ENCODE results near the gene CTDP1. TPM values are rescaled to one million over a fixed set of nuclear protein-coding genes. Genes with fewer than 3 reads are reported as not detected.

The CTDP1 gene
- total and polyA plus RNA-seq, 2 experiments from 2014 or later = 23.3 to 30.2 TPM

DNA sequence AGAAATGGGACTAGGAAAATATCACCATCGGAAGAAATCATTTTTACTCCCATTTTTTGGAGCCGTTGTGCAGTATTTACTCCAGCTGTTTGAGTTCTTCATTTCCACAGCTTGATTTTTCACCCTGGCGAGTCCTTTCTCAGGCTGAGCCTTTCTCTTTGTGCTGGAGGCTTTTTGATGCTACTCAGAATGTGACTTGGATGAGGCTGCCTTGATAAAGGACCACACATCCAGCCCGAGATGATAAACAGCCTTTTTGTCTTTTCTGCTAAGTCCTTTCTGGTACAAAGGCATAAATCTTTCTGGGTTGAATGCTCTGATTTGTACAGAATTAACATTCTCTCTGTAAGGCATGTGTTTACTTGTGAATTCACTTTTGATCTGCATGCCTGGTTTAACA is 17.6 kb upstream of the CTDP1 start:
- TF ChIP-seq CTCF (IDR thresholded peaks at IDR 0.05; ENCODE audit: low read depth, low read length) = no peak
- no peaks in the 10 kb centered on the region for H3K36me3 ChIP-seq
- H3K4me3 ChIP-seq = no peak overlapping the region
- no peaks in the 10 kb centered on the region for H3K9me3 ChIP-seq (ENCODE audit: low read depth)
- H3K27me3 ChIP-seq = no peaks in the 10 kb centered on the region
- H3K4me1 ChIP-seq (ENCODE audit: low read depth) = peaks cover 7% of the 10 kb centered on the region
- no peak overlapping the region for H3K27ac ChIP-seq
- no peak for DNase-seq (ENCODE audit: low read depth in 1 of 2, low spot score in 1 of 2)

DNA sequence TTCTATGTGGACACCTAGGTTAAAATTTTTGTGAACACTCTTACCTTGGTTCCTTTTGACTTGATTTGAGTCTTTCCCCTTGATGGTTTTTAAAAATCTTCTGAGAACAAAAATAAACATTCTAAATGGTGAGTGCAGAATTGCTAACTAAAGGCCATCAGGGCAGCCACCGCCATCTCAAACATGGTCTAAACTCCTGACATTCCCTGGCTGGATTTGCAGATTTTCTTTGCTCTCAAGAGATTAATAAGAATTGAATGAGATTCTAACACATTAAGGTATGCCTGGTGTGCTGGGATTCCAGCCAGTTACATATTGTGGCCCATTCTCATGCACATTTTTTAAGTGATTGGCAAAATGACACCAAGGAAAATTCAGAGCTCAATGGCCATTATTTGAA is 17.2 kb upstream of the CTDP1 start:
- H3K36me3 ChIP-seq = no peaks in the 10 kb centered on the region
- H3K27ac ChIP-seq = no peak overlapping the region
- no peaks in the 10 kb centered on the region for H3K27me3 ChIP-seq
- no peak overlapping the region for H3K4me3 ChIP-seq
- H3K9me3 ChIP-seq (ENCODE audit: low read depth) = no peaks in the 10 kb centered on the region
- TF ChIP-seq CTCF (IDR thresholded peaks at IDR 0.05; ENCODE audit: low read depth, low read length) = no peak
- peaks cover 7% of the 10 kb centered on the region for H3K4me1 ChIP-seq (ENCODE audit: low read depth)
- no peak for DNase-seq (ENCODE audit: low read depth in 1 of 2, low spot score in 1 of 2)

DNA sequence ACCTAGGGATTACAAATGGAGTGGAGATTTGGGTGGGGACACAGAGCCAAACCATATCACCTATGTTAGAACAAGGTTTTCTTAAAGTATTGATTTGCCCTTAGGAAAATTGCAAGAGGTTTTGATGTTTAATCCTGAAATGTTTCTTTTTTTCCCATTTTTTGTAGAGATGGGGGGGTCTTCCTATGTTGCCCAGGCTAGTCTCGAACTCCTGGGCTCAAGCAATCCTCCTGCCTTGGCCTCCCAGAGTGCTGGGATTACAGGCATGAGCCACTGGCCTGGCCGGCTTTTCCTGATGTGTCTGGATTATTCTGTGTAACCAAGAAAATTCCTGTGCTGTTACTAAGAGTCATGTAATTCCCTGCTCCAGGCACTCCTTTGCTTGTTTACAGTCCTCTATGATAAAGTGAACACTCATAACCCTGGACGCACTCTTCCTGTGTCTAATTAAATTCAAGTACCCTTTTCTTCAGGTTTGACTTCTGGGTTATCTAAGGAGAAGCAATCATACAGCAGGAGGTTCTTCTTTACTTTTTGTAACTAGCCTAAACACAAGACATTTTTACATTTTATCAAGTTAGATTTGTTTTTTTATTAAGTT is 15.0 kb upstream of the CTDP1 start:
- no peak for TF ChIP-seq CTCF (IDR thresholded peaks at IDR 0.05; ENCODE audit: low read depth, low read length)
- no peaks in the 10 kb centered on the region for H3K4me1 ChIP-seq (ENCODE audit: low read depth)
- H3K4me3 ChIP-seq = no peak overlapping the region
- no peaks in the 10 kb centered on the region for H3K9me3 ChIP-seq (ENCODE audit: low read depth)
- H3K27ac ChIP-seq = no peak overlapping the region
- H3K27me3 ChIP-seq = no peaks in the 10 kb centered on the region
- no peaks in the 10 kb centered on the region for H3K36me3 ChIP-seq
- peak in 1 of 2 donors; percentile 41 for DNase-seq (ENCODE audit: low read depth in 1 of 2, low spot score in 1 of 2)

DNA sequence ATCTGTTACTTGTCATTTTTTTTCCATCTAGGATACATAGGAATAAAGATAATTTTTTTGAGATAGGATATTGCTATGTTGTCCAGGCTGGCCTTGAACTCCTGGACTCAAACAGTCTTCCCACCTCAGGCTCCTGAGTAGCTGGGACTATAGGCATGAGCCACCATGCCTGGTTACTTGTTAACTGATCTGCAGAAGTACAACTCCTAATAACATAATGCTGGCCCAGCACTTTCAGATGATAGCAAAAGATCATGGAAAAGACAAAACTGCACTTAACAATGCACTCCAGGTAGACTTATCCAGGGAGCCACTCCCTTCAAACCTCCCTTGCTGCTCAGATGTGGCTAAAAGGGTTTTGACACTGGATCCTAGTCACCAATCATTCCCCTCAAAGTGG is 11.4 kb upstream of the CTDP1 start:
- Histone ChIP-seq H3K27ac (no peak overlapping the region), H3K4me1 (ENCODE audit: low read depth) (no peaks in the 10 kb centered on the region), H3K27me3 (no peaks in the 10 kb centered on the region), H3K36me3 (no peaks in the 10 kb centered on the region), H3K9me3 (ENCODE audit: low read depth) (no peaks in the 10 kb centered on the region), H3K4me3 (no peak overlapping the region)
- DNase-seq (ENCODE audit: low read depth in 1 of 2, low spot score in 1 of 2) = no peak
- no peak for TF ChIP-seq CTCF (IDR thresholded peaks at IDR 0.05; ENCODE audit: low read depth, low read length)

DNA sequence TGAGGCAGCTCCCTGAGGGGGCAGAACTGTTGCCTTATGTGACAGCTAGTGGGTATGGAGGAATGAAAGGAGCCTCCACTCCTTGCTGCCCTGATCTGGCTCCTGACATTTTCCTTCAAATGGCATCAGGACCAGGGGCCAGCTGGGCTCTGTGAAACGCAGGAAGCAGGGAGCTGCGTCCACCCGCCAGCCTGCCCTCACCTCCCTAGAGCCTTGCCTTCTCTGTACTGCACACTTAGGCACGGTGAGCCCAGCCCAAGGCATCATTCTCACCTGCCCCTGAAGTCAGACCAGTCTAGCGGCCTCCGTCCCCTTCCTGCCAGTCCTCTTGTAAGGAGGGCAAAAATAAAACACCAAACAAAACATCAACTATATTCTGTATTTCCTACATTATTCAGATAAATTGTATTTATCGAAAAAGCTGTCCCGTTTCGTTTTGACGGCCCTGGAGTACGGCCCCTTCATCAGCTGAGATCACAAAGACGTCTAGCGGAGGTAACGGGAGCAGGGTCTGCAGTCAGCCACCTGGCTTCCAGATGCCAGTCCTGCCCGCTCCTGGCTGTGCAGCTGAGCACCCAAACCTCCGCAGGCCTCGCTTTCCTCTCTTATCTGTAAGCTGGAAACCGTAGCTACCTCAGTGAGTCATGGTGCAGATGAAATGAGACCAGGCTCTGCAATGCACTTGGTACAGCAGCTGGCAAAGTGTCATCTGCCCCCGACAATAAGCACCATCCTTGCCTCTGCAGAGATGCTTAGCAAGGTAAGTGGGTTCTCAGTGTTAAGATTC is 6.9 kb upstream of the CTDP1 start:
- H3K27ac ChIP-seq = no peak overlapping the region
- no peak overlapping the region for H3K4me3 ChIP-seq
- no peaks in the 10 kb centered on the region for H3K9me3 ChIP-seq (ENCODE audit: low read depth)
- no peaks in the 10 kb centered on the region for H3K36me3 ChIP-seq
- peaks cover 7% of the 10 kb centered on the region for H3K4me1 ChIP-seq (ENCODE audit: low read depth)
- no peak for DNase-seq (ENCODE audit: low read depth in 1 of 2, low spot score in 1 of 2)
- H3K27me3 ChIP-seq = no peaks in the 10 kb centered on the region
- no peak for TF ChIP-seq CTCF (IDR thresholded peaks at IDR 0.05; ENCODE audit: low read depth, low read length)
